Type B pancreatic cell (in vitro differentiated cells): ENCODE results near the gene STX1B. TPM values are rescaled to one million over a fixed set of nuclear protein-coding genes. Genes with fewer than 3 reads are reported as not detected.
A peak's percentile ranks its signal among the peaks of the same experiment; 100 is the strongest.

Source experiments
- DNase-seq: peaks from one replicate; pipeline ENCODE4 v3.0.0; 2021; ENCODE audit warnings: mixed read lengths; ENCODE audit not compliant: unreplicated experiment; ENCODE audit errors: extremely low spot score
- H3K27ac Mint-ChIP-seq: 2 replicates; pipeline ENCODE4 v1.8.0; 2021; ENCODE audit warnings: mild to moderate bottlenecking, mixed read lengths
- H3K27me3 Mint-ChIP-seq: 2 replicates; pipeline ENCODE4 v1.8.0; 2021; ENCODE audit warnings: mixed read lengths
- H3K36me3 Mint-ChIP-seq: 2 replicates; pipeline ENCODE4 v1.8.0; 2021; ENCODE audit warnings: mixed read lengths
- H3K4me1 Mint-ChIP-seq: one replicate; pipeline ENCODE4 v1.8.0; 2021; ENCODE audit warnings: mixed read lengths; ENCODE audit not compliant: unreplicated experiment
- H3K4me3 Mint-ChIP-seq: 2 replicates; pipeline ENCODE4 v1.8.0; 2021; ENCODE audit warnings: mild to moderate bottlenecking, mixed read lengths
- H3K9me3 Mint-ChIP-seq: 2 replicates; pipeline ENCODE4 v1.8.0; 2021; ENCODE audit warnings: mixed read lengths
- CTCF ChIP-seq: fragments of 200-600 bp; sonication (generic); conservative IDR thresholded peaks from 2 replicates; pipeline ENCODE4 v1.5.0; 2021; ENCODE audit warnings: antibody characterized with exemption, mild to moderate bottlenecking
- long read RNA-seq: library from polyadenylated mRNA; unstranded; transcript quantifications from one replicate; pipeline ENCODE4 v2.0.0, GENCODE V29; 2020
- total RNA-seq: library from RNA; stranded (reverse); gene quantifications from 2 replicates; pipeline ENCODE4 v1.2.1, GENCODE V29; 2021; ENCODE audit warnings: low replicate concordance

STX1B gene
- 1.0 and 9.9 TPM in 2 replicates for total RNA-seq
- long read RNA-seq: 0 reads

GRCh38 chr16:31010585-31011325, at the start of gene STX1B:
STX1B (minus strand) TSS chr16:31010638; CDS start chr16:31010396, 242 bp downstream.
- no peak for TF ChIP-seq CTCF
- no peaks in the 10 kb centered on the region for H3K36me3 Mint-ChIP-seq
- peaks cover 65% of the 10 kb centered on the region for H3K27me3 Mint-ChIP-seq
- peaks cover 5% of the 10 kb centered on the region for H3K4me1 Mint-ChIP-seq
- H3K9me3 Mint-ChIP-seq: no peaks in the 10 kb centered on the region
- DNase-seq: no peak
- H3K4me3 Mint-ChIP-seq: peak within 1 kb of the TSS; percentile 79
- no peak within 1 kb of the TSS for H3K27ac Mint-ChIP-seq

- DNase-seq: no peak
- no peaks in the 10 kb centered on the region for H3K9me3 Mint-ChIP-seq
- H3K4me3 Mint-ChIP-seq: no peak overlapping the region
- H3K36me3 Mint-ChIP-seq: no peaks in the 10 kb centered on the region
- no peak for TF ChIP-seq CTCF
- H3K27ac Mint-ChIP-seq: no peak overlapping the region
- H3K4me1 Mint-ChIP-seq: no peaks in the 10 kb centered on the region
- H3K27me3 Mint-ChIP-seq: no peaks in the 10 kb centered on the region
These were observed 45.2 kb upstream of the STX1B start for GRCh38 chr16:31055613-31056012.

- DNase-seq: no peak
- no peak overlapping the region for H3K27ac Mint-ChIP-seq
- no peak for TF ChIP-seq CTCF
- no peak overlapping the region for H3K4me3 Mint-ChIP-seq
- no peaks in the 10 kb centered on the region for H3K27me3 Mint-ChIP-seq
- H3K9me3 Mint-ChIP-seq: no peaks in the 10 kb centered on the region
- H3K36me3 Mint-ChIP-seq: no peaks in the 10 kb centered on the region
- no peaks in the 10 kb centered on the region for H3K4me1 Mint-ChIP-seq
These were observed 41.7 kb upstream of the STX1B start for GRCh38 chr16:31052114-31052513.

GRCh38 chr16:31050280-31051030, 40.0 kb upstream of the STX1B start:
- no peak overlapping the region for H3K4me3 Mint-ChIP-seq
- no peak for TF ChIP-seq CTCF
- no peaks in the 10 kb centered on the region for H3K36me3 Mint-ChIP-seq
- H3K27me3 Mint-ChIP-seq: no peaks in the 10 kb centered on the region
- no peaks in the 10 kb centered on the region for H3K9me3 Mint-ChIP-seq
- no peak overlapping the region for H3K27ac Mint-ChIP-seq
- H3K4me1 Mint-ChIP-seq: no peaks in the 10 kb centered on the region
- DNase-seq: no peak

GRCh38 chr16:31043898-31044481, 33.6 kb upstream of the STX1B start:
- Mint-ChIP-seq H3K27ac (no peak overlapping the region), H3K9me3 (no peaks in the 10 kb centered on the region), H3K27me3 (no peaks in the 10 kb centered on the region), H3K4me1 (no peaks in the 10 kb centered on the region), H3K36me3 (no peaks in the 10 kb centered on the region), H3K4me3 (no peak overlapping the region)
- no peak for TF ChIP-seq CTCF
- DNase-seq: no peak
